NT2/D1 (cell line): ENCODE measurements around the gene AMIGO3.
"Not testable (repeated sequence)": the region's sequence is repeated elsewhere in the genome, so short reads cannot be mapped to it uniquely, and the experiment has no call there.

Experiments used
- YY1 ChIP-seq: IDR thresholded peaks from 2 replicates; pipeline ENCODE4 v1.6.1; 2011; ENCODE audit not compliant: insufficient read length, insufficient read depth
- ZNF274 ChIP-seq: IDR thresholded peaks from 2 replicates; pipeline ENCODE4 v1.6.1; 2011; ENCODE audit warnings: mild to moderate bottlenecking, low read depth, low read length

DNA sequence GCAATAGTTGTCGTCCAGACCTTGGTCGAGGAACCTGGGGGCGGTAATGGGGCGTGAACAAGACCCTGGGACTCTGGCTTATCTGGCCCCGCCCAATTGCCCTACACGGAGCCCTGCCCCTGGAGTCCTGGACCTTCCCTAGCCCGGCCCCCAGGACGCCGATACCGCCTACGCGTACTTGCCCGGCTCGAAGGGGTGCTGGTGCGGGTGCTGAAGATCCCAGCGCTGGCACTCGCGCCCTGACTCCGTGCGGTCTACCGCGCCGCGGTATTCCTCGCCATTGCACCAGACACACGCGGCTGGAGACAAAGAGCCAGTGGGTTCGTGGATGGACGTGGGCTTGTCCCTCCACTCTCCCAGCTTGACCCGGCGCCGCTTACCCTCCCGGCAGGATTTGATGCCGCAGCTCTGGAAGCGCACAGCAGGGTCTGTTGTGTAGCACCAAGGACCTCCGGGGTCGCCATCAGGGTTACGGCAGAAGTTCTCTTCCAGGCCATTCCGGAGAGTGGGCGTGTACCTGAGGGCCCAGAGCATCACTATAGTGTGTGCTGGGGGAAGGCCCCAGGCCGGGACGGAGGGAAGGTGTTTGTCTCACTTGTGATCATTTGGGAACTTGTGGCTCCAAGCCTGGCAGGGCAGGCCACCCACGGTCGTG lies 32.6 kb downstream of the AMIGO3 start:
- not testable (repeated sequence) for TF ChIP-seq YY1, ZNF274
